ENCODE data around the gene ABCC8.

Gene ABCC8

DNA sequence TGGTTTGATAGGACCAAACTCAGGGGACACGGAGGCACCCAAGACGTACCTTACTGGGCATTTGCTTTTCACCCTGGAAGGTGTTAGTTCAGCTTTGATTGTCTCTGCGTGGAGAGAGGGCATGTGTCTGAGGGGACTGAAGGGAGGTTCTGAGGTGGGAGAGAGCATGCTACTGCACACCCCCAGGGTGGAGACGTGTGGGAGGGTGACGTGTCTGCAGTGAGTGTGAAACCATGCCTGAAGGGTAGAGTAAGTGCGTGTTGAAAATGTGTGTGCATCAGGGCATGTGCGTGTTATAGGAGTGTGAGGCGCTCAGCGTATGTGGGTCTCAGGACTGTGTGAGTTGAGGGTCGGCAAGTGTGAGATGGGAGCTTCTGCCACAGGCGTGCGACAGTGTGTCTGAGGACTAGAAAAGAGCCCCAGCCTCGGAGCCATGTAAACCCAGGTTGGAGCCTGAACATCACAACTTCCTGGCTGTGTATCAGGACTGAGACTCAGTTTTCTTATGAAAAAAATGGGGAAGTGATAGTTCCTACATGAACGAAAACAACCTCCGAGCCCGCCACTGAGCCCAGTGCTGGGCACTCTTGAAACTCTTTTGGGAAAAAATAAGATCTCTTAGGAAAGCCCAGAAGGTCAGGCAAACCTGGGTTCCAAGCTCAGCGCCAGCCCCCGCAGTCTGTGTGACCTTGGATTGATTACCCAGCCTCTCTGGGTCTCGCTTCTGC is 76.4 kb downstream of the ABCC8 start:
- TF ChIP-seq, protein P1, sequence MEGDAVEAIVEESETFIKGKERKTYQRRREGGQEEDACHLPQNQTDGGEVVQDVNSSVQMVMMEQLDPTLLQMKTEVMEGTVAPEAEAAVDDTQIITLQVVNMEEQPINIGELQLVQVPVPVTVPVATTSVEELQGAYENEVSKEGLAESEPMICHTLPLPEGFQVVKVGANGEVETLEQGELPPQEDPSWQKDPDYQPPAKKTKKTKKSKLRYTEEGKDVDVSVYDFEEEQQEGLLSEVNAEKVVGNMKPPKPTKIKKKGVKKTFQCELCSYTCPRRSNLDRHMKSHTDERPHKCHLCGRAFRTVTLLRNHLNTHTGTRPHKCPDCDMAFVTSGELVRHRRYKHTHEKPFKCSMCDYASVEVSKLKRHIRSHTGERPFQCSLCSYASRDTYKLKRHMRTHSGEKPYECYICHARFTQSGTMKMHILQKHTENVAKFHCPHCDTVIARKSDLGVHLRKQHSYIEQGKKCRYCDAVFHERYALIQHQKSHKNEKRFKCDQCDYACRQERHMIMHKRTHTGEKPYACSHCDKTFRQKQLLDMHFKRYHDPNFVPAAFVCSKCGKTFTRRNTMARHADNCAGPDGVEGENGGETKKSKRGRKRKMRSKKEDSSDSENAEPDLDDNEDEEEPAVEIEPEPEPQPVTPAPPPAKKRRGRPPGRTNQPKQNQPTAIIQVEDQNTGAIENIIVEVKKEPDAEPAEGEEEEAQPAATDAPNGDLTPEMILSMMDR (IDR thresholded peaks at IDR 0.05; ENCODE audit: low read depth, low read length): no peak
- no peak overlapping the region for H3K4me3 ChIP-seq (ENCODE audit: low read depth, low read length)

DNA sequence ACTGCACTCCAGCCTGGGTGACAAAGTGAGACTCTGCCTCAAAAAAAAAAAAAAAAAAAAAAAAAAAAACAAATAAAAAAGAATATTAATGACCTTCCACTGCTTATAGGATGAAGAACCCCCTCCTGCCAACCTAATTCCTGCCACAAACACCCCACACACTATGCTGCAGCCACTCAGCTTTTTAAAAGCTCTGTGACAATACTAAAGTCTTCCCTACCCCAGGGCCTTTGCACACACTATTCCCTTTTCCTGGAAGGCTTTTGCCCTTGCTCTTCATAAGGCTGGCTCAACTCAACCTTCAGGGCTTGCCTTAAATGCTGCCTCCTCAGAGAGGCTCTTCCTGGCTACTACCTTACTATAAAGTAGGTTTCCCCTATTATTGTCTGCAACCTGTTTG is 77.4 kb downstream of the ABCC8 start:
- TF ChIP-seq, protein P1 (IDR thresholded peaks at IDR 0.05; ENCODE audit: low read depth, low read length): no peak
- H3K4me3 ChIP-seq (ENCODE audit: low read depth, low read length): no peak overlapping the region

DNA sequence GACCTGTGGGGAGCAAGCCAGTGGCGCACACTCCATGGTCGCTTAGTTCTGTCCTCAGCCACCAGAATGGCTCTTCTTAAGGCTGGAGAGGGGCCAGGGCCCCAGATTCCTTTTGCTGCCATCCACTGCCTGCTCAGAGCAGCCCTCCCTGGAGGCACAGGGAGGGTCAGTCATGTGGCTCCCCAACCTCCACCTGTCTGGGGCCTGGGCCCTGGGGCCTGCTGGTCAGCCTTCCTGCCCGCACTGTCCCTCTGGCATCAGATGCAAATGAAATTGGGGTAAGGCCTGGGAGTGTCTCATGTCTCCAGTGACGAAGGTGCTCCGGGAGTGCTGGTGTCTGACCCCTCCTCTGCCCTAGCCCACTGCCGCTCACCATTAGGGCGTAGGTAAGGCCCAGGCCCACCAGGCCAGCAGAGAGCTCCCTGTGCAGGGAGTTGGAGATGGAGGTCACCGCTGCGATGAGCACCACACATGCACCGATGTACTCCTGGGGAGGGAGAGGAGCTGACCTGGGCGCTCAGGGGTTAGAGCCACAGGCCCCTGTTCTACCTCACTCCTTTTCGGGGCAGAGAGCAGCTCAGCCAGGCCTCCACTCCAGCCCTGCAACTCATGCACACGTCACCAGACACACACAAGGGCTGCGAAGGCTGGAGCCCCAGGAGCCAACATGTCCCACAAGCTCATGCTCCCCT is 79.2 kb downstream of the ABCC8 start:
- TF ChIP-seq, protein P1 (IDR thresholded peaks at IDR 0.05; ENCODE audit: low read depth, low read length): no peak
- no peak overlapping the region for H3K4me3 ChIP-seq (ENCODE audit: low read depth, low read length)

DNA sequence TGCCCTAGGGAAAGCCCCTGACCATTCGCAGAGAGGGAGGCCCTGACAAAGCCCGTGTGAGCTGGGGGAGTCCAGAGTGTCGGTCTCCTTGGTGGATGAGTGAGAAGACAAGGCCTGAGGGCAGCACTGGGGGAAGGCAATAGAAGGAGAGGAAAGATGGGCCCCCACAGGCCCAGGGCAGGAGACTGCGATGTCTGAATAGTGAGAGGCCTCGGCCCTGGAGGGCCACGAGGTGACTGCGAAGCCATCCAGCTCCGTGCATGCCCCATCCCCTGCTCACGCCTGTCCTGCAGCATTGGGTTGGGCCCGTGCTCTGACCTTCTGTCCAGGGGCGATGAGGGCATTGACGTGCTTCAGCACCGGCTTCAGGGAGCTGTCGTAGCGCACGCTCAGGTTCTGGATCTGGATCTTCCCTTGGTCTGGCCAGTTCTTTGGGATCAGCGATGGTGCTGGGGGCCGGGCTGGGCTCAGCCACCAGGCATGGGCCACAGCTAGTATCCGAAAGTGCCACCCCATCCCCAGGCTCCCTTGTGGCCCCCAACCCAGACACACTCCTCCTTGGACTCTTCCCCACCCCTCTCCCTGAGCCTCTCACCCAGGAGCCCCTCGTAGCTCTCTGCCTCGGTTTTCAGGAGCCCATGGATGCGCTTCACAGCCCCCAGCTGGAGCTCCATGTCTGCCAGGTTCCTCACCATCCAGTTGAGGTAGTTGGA is 79.9 kb downstream of the ABCC8 start:
- no peak overlapping the region for H3K4me3 ChIP-seq (ENCODE audit: low read depth, low read length)
- TF ChIP-seq, protein P1 (IDR thresholded peaks at IDR 0.05; ENCODE audit: low read depth, low read length): no peak

DNA sequence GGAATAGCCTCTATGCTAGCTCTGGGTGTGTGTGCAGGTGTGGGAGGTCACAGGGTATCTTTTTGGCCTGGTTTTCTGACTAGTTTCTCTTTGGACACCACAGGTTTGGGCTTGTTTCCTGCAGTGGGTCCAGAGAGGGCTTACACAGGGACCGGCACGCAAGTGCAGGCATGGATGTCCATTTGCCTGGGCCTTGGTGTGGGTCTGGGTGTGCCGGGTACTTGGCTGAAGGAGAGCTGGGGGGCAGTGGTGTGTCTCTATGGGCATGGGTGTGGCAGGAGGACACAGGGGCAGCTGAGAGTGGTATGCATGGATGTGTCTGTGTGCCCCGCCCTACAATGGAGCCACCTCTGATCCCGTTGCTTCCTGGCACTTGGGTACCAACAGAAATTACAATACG is 80.7 kb downstream of the ABCC8 start:
- TF ChIP-seq, protein P1 (IDR thresholded peaks at IDR 0.05; ENCODE audit: low read depth, low read length): no peak
- no peak overlapping the region for H3K4me3 ChIP-seq (ENCODE audit: low read depth, low read length)

DNA sequence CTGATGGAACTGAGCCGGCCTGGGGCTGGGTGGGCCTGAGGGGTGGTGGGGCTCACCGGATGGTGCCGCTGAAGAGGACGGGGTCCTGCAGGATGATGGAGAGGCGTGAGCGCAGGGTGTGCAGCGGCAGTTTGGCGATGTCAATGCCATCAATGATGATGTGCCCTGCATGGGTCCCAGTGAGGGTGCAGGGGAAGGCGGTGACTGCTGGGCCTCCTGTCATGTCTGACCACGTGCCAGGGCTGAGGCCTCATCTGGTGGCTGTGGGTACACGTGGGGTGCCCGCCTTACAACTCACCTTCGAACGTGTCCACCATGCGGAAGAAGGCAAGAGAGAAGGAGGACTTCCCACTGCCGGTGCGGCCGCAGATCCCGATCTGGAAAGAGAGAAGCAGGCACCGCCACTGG is 81.1 kb downstream of the ABCC8 start:
- TF ChIP-seq, protein P1 (IDR thresholded peaks at IDR 0.05; ENCODE audit: low read depth, low read length): no peak

More for the DNA sequence above, 81.1 kb downstream of the ABCC8 start:
- H3K4me3 ChIP-seq (ENCODE audit: low read depth, low read length): no peak overlapping the region
